HL-60 (cell line): ENCODE results near the gene SEMA6B.
"Not testable (repeated sequence)": the region's sequence is repeated elsewhere in the genome, so short reads cannot be mapped to it uniquely, and the experiment has no call there.

Source experiments
- POLR2AphosphoS5 ChIP-seq: IDR thresholded peaks from 2 replicates; pipeline ENCODE4 v1.6.1; 2012; ENCODE audit warnings: low read depth
- SPI1 ChIP-seq: IDR thresholded peaks from 2 replicates; pipeline ENCODE4 v1.6.1; 2012; ENCODE audit warnings: low read depth, mild to moderate bottlenecking, borderline replicate concordance
- TF ChIP-seq, protein P1 (sequence below): IDR thresholded peaks from one replicate; pipeline ENCODE4 v1.5.1; 2011; ENCODE audit warnings: low read length, control low read depth, inconsistent platforms; ENCODE audit not compliant: insufficient read depth
- TF ChIP-seq, protein P2 (sequence below): IDR thresholded peaks from 2 replicates; pipeline ENCODE4 v1.6.1; 2012; ENCODE audit warnings: low read depth; ENCODE audit not compliant: insufficient replicate concordance

GRCh38 chr19:4527377-4527776, 32.1 kb downstream of the SEMA6B start:
- TF ChIP-seq, protein P1, sequence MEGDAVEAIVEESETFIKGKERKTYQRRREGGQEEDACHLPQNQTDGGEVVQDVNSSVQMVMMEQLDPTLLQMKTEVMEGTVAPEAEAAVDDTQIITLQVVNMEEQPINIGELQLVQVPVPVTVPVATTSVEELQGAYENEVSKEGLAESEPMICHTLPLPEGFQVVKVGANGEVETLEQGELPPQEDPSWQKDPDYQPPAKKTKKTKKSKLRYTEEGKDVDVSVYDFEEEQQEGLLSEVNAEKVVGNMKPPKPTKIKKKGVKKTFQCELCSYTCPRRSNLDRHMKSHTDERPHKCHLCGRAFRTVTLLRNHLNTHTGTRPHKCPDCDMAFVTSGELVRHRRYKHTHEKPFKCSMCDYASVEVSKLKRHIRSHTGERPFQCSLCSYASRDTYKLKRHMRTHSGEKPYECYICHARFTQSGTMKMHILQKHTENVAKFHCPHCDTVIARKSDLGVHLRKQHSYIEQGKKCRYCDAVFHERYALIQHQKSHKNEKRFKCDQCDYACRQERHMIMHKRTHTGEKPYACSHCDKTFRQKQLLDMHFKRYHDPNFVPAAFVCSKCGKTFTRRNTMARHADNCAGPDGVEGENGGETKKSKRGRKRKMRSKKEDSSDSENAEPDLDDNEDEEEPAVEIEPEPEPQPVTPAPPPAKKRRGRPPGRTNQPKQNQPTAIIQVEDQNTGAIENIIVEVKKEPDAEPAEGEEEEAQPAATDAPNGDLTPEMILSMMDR, result not testable (repeated sequence)
- TF ChIP-seq, protein P2, sequence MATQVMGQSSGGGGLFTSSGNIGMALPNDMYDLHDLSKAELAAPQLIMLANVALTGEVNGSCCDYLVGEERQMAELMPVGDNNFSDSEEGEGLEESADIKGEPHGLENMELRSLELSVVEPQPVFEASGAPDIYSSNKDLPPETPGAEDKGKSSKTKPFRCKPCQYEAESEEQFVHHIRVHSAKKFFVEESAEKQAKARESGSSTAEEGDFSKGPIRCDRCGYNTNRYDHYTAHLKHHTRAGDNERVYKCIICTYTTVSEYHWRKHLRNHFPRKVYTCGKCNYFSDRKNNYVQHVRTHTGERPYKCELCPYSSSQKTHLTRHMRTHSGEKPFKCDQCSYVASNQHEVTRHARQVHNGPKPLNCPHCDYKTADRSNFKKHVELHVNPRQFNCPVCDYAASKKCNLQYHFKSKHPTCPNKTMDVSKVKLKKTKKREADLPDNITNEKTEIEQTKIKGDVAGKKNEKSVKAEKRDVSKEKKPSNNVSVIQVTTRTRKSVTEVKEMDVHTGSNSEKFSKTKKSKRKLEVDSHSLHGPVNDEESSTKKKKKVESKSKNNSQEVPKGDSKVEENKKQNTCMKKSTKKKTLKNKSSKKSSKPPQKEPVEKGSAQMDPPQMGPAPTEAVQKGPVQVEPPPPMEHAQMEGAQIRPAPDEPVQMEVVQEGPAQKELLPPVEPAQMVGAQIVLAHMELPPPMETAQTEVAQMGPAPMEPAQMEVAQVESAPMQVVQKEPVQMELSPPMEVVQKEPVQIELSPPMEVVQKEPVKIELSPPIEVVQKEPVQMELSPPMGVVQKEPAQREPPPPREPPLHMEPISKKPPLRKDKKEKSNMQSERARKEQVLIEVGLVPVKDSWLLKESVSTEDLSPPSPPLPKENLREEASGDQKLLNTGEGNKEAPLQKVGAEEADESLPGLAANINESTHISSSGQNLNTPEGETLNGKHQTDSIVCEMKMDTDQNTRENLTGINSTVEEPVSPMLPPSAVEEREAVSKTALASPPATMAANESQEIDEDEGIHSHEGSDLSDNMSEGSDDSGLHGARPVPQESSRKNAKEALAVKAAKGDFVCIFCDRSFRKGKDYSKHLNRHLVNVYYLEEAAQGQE, result not testable (repeated sequence)
- TF ChIP-seq POLR2AphosphoS5, SPI1: not testable (repeated sequence)
